GM15510 (cell line): ENCODE results near the gene ACSL5.
A peak's percentile ranks its signal among the peaks of the same experiment; 100 is the strongest.

ENCODE experiments used
- POLR2A ChIP-seq: IDR thresholded peaks from 3 replicates; pipeline ENCODE4 v1.6.1; 2011; ENCODE audit warnings: borderline replicate concordance; ENCODE audit not compliant: insufficient read length; ENCODE audit errors: extremely low read depth

Gene ACSL5

GRCh38 chr10:112429147-112429546 lies 55.2 kb downstream of the ACSL5 start:
- TF ChIP-seq POLR2A, result no peak

- TF ChIP-seq POLR2A, result no peak
These were observed 55.8 kb downstream of the ACSL5 start for GRCh38 chr10:112429654-112430230.

- no peak for TF ChIP-seq POLR2A
These were observed 59.2 kb downstream of the ACSL5 start for GRCh38 chr10:112433136-112433535.

GRCh38 chr10:112434988-112435619 lies 61.2 kb downstream of the ACSL5 start:
- TF ChIP-seq POLR2A, result no peak

GRCh38 chr10:112438356-112438755 lies 64.4 kb downstream of the ACSL5 start:
- TF ChIP-seq POLR2A, result no peak

- no peak for TF ChIP-seq POLR2A
These were observed 67.6 kb downstream of the ACSL5 start for GRCh38 chr10:112441520-112441919.

GRCh38 chr10:112442063-112442462 lies 68.1 kb downstream of the ACSL5 start:
- TF ChIP-seq POLR2A, result no peak

- no peak for TF ChIP-seq POLR2A
These were observed 72.3 kb downstream of the ACSL5 start for GRCh38 chr10:112446055-112446854.

- peak; percentile 90 for TF ChIP-seq POLR2A
These were observed 73.1 kb downstream of the ACSL5 start, which contains the start of the genes VTI1A and ZDHHC6 for GRCh38 chr10:112446855-112447619. Gene VTI1A, plus strand, starts transcription at chr10:112447215. Its CDS starts 159 bp downstream, at chr10:112447374. Gene ZDHHC6, minus strand, starts transcription at chr10:112446914. Its CDS starts 1,478 bp downstream, at chr10:112445436.

GRCh38 chr10:112447620-112447928 lies 73.7 kb downstream of the ACSL5 start:
- TF ChIP-seq POLR2A, result no peak

- TF ChIP-seq POLR2A, result no peak
These were observed 75.0 kb downstream of the ACSL5 start for GRCh38 chr10:112448888-112449287.

- no peak for TF ChIP-seq POLR2A
These were observed 81.2 kb downstream of the ACSL5 start for GRCh38 chr10:112454910-112455779.

- no peak for TF ChIP-seq POLR2A
These were observed 82.6 kb downstream of the ACSL5 start for GRCh38 chr10:112456533-112456932.

- no peak for TF ChIP-seq POLR2A
These were observed 86.5 kb downstream of the ACSL5 start for GRCh38 chr10:112460366-112460765.
